ENCODE data around the gene NME5.

The NME5 gene

DNA sequence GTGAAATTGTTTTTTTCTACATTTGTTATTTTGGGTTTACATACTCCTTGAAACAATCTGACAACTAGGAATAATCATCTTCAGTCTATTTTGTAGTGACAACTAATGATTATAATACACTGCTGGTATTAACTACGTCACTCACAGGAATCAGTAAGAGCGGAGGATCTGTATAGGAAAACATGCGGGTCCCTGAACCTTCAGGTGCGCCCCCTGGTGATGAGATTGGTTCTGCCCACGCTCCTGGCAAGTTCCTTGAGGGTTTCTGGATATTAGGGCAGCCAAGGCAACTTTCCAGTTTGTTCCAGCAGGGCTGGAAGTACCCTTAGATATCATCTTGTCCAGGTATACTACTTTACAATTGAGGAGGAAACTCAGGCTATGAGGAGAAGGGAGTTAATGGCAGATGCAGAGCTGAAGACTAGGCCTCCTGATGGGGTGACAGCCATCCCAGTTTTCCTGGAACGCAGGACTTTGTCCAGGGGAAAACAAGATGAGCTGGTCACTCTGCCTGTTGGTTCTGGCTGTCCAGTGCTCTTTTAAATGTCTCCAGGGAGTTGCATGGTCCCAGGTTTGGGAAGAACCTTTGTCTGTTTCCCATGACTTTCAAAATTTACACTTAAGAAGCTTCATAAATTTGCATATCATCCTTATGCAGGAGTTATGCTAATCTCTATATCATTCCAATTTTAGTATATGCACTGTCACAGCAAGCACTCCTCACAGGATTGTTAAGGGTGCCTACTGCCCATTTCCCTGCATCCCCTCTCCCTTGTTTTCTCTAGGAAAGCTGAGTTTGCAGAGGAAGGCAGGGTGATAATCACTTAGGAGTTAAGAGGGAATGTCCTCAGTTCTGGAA lies 70.3 kb downstream of the NME5 start:
- in situ Hi-C loops (cut with HindIII; ENCODE audit: low sequenced_read_pairs): no loop called here
- peak; percentile 73 for DNase-seq (ENCODE audit: low read depth)
- TF ChIP-seq, protein P1, sequence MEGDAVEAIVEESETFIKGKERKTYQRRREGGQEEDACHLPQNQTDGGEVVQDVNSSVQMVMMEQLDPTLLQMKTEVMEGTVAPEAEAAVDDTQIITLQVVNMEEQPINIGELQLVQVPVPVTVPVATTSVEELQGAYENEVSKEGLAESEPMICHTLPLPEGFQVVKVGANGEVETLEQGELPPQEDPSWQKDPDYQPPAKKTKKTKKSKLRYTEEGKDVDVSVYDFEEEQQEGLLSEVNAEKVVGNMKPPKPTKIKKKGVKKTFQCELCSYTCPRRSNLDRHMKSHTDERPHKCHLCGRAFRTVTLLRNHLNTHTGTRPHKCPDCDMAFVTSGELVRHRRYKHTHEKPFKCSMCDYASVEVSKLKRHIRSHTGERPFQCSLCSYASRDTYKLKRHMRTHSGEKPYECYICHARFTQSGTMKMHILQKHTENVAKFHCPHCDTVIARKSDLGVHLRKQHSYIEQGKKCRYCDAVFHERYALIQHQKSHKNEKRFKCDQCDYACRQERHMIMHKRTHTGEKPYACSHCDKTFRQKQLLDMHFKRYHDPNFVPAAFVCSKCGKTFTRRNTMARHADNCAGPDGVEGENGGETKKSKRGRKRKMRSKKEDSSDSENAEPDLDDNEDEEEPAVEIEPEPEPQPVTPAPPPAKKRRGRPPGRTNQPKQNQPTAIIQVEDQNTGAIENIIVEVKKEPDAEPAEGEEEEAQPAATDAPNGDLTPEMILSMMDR (IDR thresholded peaks at IDR 0.05; ENCODE audit: low read depth, low read length, missing control alignments): peak; percentile 87
- no peak overlapping the region for H3K4me3 ChIP-seq (ENCODE audit: low read depth, low read length)

GRCh38 chr5:138067945-138068344 lies 71.3 kb downstream of the NME5 start:
- H3K4me3 ChIP-seq (ENCODE audit: low read depth, low read length): no peak overlapping the region
- in situ Hi-C loops (cut with HindIII; ENCODE audit: low sequenced_read_pairs): no loop called here
- no peak for DNase-seq (ENCODE audit: low read depth)
- TF ChIP-seq, protein P1 (IDR thresholded peaks at IDR 0.05; ENCODE audit: low read depth, low read length, missing control alignments): no peak
